ENCODE data around the gene PRELP.

- TF ChIP-seq CTCF (IDR thresholded peaks at IDR 0.05; ENCODE audit: low read depth, low read length) = no peak
- no peak for TF ChIP-seq POLR2A (IDR thresholded peaks at IDR 0.05; ENCODE audit: extremely low read depth, insufficient read length)
- TF ChIP-seq MAX (IDR thresholded peaks at IDR 0.05; ENCODE audit: low read depth, low read length) = no peak
- TF ChIP-seq MYC (IDR thresholded peaks at IDR 0.05; ENCODE audit: low read depth, low read length) = no peak
Measured at GRCh38 chr1:203497269-203497777, 21.7 kb downstream of the PRELP start.

All from NB4 (cell line).